ENCODE results near the gene NR1I3.

- TF ChIP-seq CTCF (IDR thresholded peaks at IDR 0.05) (no peak), POLR2AphosphoS5 (IDR thresholded peaks at IDR 0.05) (no peak), POLR2A (IDR thresholded peaks at IDR 0.05) (no peak)
These were observed 35.4 kb upstream of the NR1I3 start for GRCh38 chr1:161273402-161273801.

Data from gastroesophageal sphincter (tissue), 3 donors.